SH-SY5Y (cell line): ENCODE data around the gene TRPM5.

Experiments
- GATA2 ChIP-seq: IDR thresholded peaks from 2 replicates; pipeline ENCODE4 v1.6.1; 2011; ENCODE audit warnings: mild to moderate bottlenecking, low read depth, low read length
- GATA3 ChIP-seq: IDR thresholded peaks from 2 replicates; pipeline ENCODE4 v1.6.1; 2011; ENCODE audit warnings: low read depth, mild to moderate bottlenecking, low read length, moderate library complexity

- TF ChIP-seq GATA2 (no peak), GATA3 (no peak)
Observed at GRCh38 chr11:2465202-2466068, 21.1 kb upstream of the TRPM5 start.
